AG04449 (cell line): ENCODE data around the gene PRRT3.

Experiments used
- CTCF ChIA-PET: fragments of 350-600 bp; formaldehyde crosslinking; extraction: SDS; loops from one replicate; lab custom pipeline; 2021; ENCODE audit warnings: antibody characterized with exemption; lab: Yijun Ruan, JAX
- POLR2A ChIA-PET: fragments of 400-600, 350-600 bp; formaldehyde crosslinking; extraction: SDS; loops from one replicate; lab custom pipeline; 2020; ENCODE audit warnings: antibody characterized with exemption, inconsistent platforms; lab: Yijun Ruan, JAX
- DNase-seq: peaks from one replicate; pipeline ENCODE4 v3.0.0-alpha.2; 2010; ENCODE audit warnings: low read depth, low spot score
- H3K4me3 ChIP-seq: 2 replicates; pipeline ENCODE4 v1.5.1; 2011; ENCODE audit warnings: low read depth, mild to moderate bottlenecking, control low read depth, low read length
- TF ChIP-seq, protein P1 (sequence below): IDR thresholded peaks from one replicate; pipeline ENCODE4 v1.5.1; 2011; ENCODE audit warnings: mild to moderate bottlenecking, moderate library complexity, low read length, control low read depth, inconsistent platforms; ENCODE audit not compliant: insufficient read depth; ENCODE audit errors: missing control alignments

Gene PRRT3

DNA sequence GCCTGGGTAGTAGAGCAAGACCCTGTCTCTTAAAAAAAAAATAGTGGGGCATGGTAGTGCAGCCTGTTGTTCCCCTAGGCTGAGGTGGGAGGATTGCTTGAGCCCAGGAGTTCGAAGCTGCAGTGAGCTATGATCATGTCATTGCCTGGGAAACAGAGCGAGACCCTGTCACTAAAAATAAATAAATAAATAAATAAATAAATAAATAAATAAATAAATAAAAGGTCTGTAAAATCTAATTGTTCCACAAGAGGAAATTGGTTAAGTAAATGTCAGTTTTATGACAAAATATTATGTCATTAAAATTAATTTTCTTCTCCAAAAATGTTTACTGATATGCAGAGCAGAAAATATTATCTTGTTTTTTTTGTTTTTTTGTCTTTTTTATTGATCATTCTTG lies 13.2 kb downstream of the PRRT3 start:
- TF ChIP-seq, protein P1, sequence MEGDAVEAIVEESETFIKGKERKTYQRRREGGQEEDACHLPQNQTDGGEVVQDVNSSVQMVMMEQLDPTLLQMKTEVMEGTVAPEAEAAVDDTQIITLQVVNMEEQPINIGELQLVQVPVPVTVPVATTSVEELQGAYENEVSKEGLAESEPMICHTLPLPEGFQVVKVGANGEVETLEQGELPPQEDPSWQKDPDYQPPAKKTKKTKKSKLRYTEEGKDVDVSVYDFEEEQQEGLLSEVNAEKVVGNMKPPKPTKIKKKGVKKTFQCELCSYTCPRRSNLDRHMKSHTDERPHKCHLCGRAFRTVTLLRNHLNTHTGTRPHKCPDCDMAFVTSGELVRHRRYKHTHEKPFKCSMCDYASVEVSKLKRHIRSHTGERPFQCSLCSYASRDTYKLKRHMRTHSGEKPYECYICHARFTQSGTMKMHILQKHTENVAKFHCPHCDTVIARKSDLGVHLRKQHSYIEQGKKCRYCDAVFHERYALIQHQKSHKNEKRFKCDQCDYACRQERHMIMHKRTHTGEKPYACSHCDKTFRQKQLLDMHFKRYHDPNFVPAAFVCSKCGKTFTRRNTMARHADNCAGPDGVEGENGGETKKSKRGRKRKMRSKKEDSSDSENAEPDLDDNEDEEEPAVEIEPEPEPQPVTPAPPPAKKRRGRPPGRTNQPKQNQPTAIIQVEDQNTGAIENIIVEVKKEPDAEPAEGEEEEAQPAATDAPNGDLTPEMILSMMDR, result no peak
- ChIA-PET CTCF (interaction anchor here (1.4 kb wide), 1 partner anchor 8 kb away, joined by 3 read pairs; no protein-coding TSS in a partner anchor), POLR2A (no interaction called here)
- no peak for DNase-seq
- no peak overlapping the region for H3K4me3 ChIP-seq

DNA sequence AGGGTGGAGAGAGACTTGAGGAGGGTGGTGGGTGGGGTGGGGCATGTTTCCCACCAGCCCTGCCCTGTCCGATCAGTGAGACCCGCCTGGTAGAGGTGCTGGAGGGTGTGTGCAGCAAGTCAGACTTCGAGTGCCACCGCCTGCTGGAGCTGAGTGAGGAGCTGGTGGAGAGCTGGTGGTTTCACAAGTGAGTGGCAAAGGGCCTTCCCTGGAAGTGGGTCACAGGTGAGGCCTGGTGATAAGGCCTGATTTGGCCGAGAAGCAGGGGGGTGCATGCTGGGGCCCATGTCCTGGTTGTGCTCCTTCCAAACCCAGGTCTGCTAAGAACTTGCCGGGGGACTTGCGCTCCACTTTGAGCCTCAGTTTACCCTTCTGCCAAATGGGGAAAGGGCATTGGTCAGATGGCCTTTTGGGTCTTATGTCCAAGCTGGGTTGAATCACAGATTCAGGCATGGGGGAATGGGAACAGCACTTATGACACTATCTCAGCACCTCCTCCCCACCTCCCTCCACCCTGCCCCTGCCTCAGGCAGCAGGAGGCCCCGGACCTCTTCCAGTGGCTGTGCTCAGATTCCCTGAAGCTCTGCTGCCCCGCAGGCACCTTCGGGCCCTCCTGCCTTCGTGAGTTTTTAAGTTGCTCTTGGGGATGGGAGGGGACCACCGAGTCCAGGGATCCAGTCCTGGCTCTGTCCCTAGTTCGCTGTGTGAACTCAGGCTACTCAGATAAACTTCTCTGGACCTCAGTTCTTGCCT lies 14.5 kb downstream of the PRRT3 start:
- H3K4me3 ChIP-seq, result no peak overlapping the region
- DNase-seq, result no peak
- POLR2A ChIA-PET, result no interaction called here
- TF ChIP-seq, protein P1, result no peak
- CTCF ChIA-PET, result interaction anchor here (1.4 kb wide), 1 partner anchor 9 kb away, joined by 3 read pairs; no protein-coding TSS in a partner anchor

GRCh38 chr3:9935966-9936510 lies 16.2 kb downstream of the PRRT3 start:
- no peak overlapping the region for H3K4me3 ChIP-seq
- ChIA-PET POLR2A (interaction anchor here (1.0 kb wide), 1 partner anchor 11 kb away, joined by 3 read pairs; no protein-coding TSS in a partner anchor), CTCF (interaction anchor here (1.6 to 7.4 kb wide), 2 partner anchors 12 to 351 kb away, joined by 5 to 84 read pairs; no protein-coding TSS in a partner anchor)
- DNase-seq, result no peak
- TF ChIP-seq, protein P1, result no peak

- peak overlapping the region; percentile 77 for H3K4me3 ChIP-seq
- CTCF ChIA-PET, result interaction anchor here (1.1 to 7.4 kb wide), 7 partner anchors 8 to 352 kb away, joined by 3 to 84 read pairs (median 5); partner anchors contain the start of genes IL17RE and RPUSD3
- DNase-seq, result no peak
- TF ChIP-seq, protein P1, result no peak
- POLR2A ChIA-PET, result interaction anchor here (1.0 to 3.0 kb wide), 2 partner anchors 11 to 12 kb away, joined by 3 to 22 read pairs; no protein-coding TSS in a partner anchor
Observed at GRCh38 chr3:9934993-9935392, 17.2 kb downstream of the PRRT3 start.

DNA sequence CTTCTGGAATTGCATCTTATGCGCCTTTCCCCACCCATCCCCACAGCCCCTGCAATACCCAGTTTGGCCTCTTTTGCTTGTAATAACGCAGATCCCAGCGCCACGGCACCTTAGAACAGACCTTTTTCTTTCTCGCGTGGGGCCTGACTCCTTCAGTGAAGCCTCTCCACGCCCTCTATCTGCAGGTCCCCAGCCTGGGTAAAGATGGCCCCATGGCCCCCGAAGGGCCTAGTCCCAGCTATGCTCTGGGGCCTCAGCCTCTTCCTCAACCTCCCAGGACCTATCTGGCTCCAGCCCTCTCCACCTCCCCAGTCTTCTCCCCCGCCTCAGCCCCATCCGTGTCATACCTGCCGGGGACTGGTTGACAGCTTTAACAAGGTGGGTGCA lies 18.0 kb downstream of the PRRT3 start:
- POLR2A ChIA-PET, result interaction anchor here (1.7 to 3.0 kb wide), 2 partner anchors 12 to 18 kb away, joined by 12 to 22 read pairs; partner anchors contain the start of gene IL17RC
- CTCF ChIA-PET, result interaction anchor here (1.2 to 7.4 kb wide), 9 partner anchors 9 to 218 kb away, joined by 3 to 84 read pairs (median 10); partner anchors contain the start of genes IL17RE and RPUSD3

More for the DNA sequence above, 18.0 kb downstream of the PRRT3 start:
- TF ChIP-seq, protein P1, result peak; percentile 2
- no peak for DNase-seq
- H3K4me3 ChIP-seq, result peak overlapping the region; percentile 77
